ENCODE results near the gene YBX3.

DNA sequence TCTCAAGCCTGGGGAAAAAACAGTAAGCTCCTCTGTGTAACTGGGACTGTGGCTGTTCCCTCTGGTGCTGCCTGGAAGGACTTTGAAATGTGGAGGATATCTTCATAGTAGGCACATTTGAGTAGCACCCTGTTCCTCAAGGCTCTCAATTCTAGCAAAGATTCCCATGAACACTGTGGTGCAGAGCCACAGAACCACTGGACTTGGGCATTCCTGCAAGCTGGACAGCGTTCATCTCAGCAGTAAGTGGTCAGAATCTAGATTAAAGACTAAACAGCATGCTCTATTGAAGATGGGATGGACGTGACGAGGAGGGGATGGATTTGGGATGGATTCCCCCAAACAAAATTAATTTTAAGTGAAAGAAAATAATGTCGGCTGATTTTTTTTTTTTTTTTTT, 9.4 kb upstream of the YBX3 start:
- TF ChIP-seq TAF1 (IDR thresholded peaks at IDR 0.05; ENCODE audit: low read depth), result no peak
- no peak for TF ChIP-seq EGR1 (IDR thresholded peaks at IDR 0.05)
- TF ChIP-seq EP300 (IDR thresholded peaks at IDR 0.05; ENCODE audit: borderline replicate concordance), result no peak
- TF ChIP-seq, protein P1, sequence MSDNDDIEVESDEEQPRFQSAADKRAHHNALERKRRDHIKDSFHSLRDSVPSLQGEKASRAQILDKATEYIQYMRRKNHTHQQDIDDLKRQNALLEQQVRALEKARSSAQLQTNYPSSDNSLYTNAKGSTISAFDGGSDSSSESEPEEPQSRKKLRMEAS (IDR thresholded peaks at IDR 0.05), result no peak
- no peak for TF ChIP-seq RAD21 (IDR thresholded peaks at IDR 0.05; ENCODE audit: low read depth)
